GM12878 (cell line): ENCODE measurements around the gene PROP1. TPM values are rescaled to one million over a fixed set of nuclear protein-coding genes. Genes with fewer than 3 reads are reported as not detected.

Experiments used
- ATAC-seq: fragments of 200-7000 bp; cut with Tn5 transposase; 3 replicates; pipeline ENCODE4 v1.9.1; 2020; ENCODE audit warnings: mild to moderate bottlenecking, moderate library complexity
- BruUV-seq: library from RNA; stranded (reverse); fragments of 400-500 nt; replicated peaks from 2 replicates; lab custom pipeline; 2021; lab: Mats Ljungman, UMichigan
- CTCF ChIA-PET: fragments of 300-600 bp; sonication (Branson Sonifier 250); formaldehyde crosslinking; extraction: SDS; loops from one replicate; lab custom pipeline; 2021; ENCODE audit warnings: inconsistent platforms; lab: Yijun Ruan, JAX
- POLR2A ChIA-PET: fragments of 350-600 bp; formaldehyde crosslinking; extraction: SDS; loops from one replicate; lab custom pipeline; 2021; ENCODE audit warnings: inconsistent platforms; lab: Charles Lee
- RAD21 ChIA-PET: fragments of 300-600 bp; sonication (Branson Sonifier 250); formaldehyde crosslinking; loops from one replicate; lab custom pipeline; 2023; ENCODE audit warnings: antibody characterized with exemption; ENCODE audit not compliant: unreplicated experiment; lab: Charles Lee
- SMC1A ChIA-PET: fragments of 300-600 bp; sonication (Branson Sonifier 250); formaldehyde crosslinking; loops from one replicate; lab custom pipeline; 2023; ENCODE audit not compliant: unreplicated experiment, uncharacterized antibody; lab: Charles Lee
- DNase-seq: peaks from one replicate; pipeline ENCODE4 v3.0.0-alpha.2; 2011; ENCODE audit warnings: low read depth, low spot score
- FAIRE-seq: peaks from 3 replicates; lab custom pipeline; 2011; peaks lifted over from hg19 to GRCh38; lab: Jason Lieb, UNC
- H2AFZ ChIP-seq: 2 replicates; pipeline ENCODE4 v1.6.0; 2011; ENCODE audit warnings: low read depth, low read length, control low read depth; ENCODE audit not compliant: control insufficient read depth
- H3K27ac ChIP-seq: 2 replicates; pipeline ENCODE4 v1.5.1; 2011; ENCODE audit warnings: control low read depth; ENCODE audit not compliant: control insufficient read depth, insufficient read depth
- H3K27me3 ChIP-seq, 2 experiments: replicated peaks in 1 of 2; 2 replicates each; pipeline versions ENCODE4 v1.6.0 to v1.6.1; 2011; ENCODE audit warnings: low read length in 1 of 2; ENCODE audit not compliant: control insufficient read depth in 2 of 2, insufficient read depth in 2 of 2
- H3K36me3 ChIP-seq, 2 experiments: 2 replicates each; pipeline ENCODE4 v1.5.1; 2011; ENCODE audit warnings: low read length in 1 of 2; ENCODE audit not compliant: control insufficient read depth in 2 of 2, insufficient read depth in 2 of 2
- H3K4me1 ChIP-seq: 2 replicates; pipeline ENCODE4 v1.6.1; 2011; ENCODE audit warnings: mild to moderate bottlenecking, low read length, moderate library complexity, mixed read lengths; ENCODE audit not compliant: control insufficient read depth, insufficient read depth
- H3K4me2 ChIP-seq: 2 replicates; pipeline ENCODE4 v1.6.0; 2011; ENCODE audit warnings: control low read depth; ENCODE audit not compliant: control insufficient read depth, insufficient read depth
- H3K4me3 ChIP-seq: fragments of 200-600 bp; sonication (generic); 2 replicates; pipeline ENCODE4 v1.5.1; 2016
- H3K79me2 ChIP-seq: 2 replicates; pipeline ENCODE4 v1.6.0; 2011; ENCODE audit warnings: low read length; ENCODE audit not compliant: control insufficient read depth, insufficient read depth
- H3K9ac ChIP-seq: 2 replicates; pipeline ENCODE4 v1.8.0; 2011; ENCODE audit warnings: low read length, control low read depth, mixed read lengths; ENCODE audit not compliant: control insufficient read depth, insufficient read depth
- H3K9me3 ChIP-seq: replicated peaks from 3 replicates; pipeline ENCODE4 v1.5.1; 2011; ENCODE audit warnings: mild to moderate bottlenecking, low read length; ENCODE audit not compliant: control insufficient read depth, insufficient read depth
- H4K20me1 ChIP-seq: 2 replicates; pipeline ENCODE4 v1.6.0; 2011; ENCODE audit not compliant: control insufficient read depth, insufficient read depth
- BMI1 ChIP-seq: fragments of 450-650 bp; IDR thresholded peaks from 2 replicates; pipeline ENCODE4 v1.6.1; 2016; ENCODE audit warnings: mild to moderate bottlenecking, moderate library complexity, borderline replicate concordance
- CHD1 ChIP-seq: IDR thresholded peaks from 2 replicates; pipeline ENCODE4 v1.6.1; 2012; ENCODE audit warnings: low read depth, low read length, improper control_type of control experiment
- EED ChIP-seq: sonication (generic); IDR thresholded peaks from 2 replicates; pipeline ENCODE4 v1.6.1; 2016; ENCODE audit warnings: antibody characterized with exemption, low read depth
- EZH2 ChIP-seq: IDR thresholded peaks from 2 replicates; pipeline ENCODE4 v1.6.1; 2012; ENCODE audit warnings: low read depth, mild to moderate bottlenecking, control low read depth, inconsistent platforms, low read length, borderline replicate concordance; ENCODE audit not compliant: control insufficient read depth
- JUNB ChIP-seq: IDR thresholded peaks from 2 replicates; pipeline ENCODE4 v1.6.1; 2016; ENCODE audit warnings: antibody characterized with exemption, mild to moderate bottlenecking
- JUND ChIP-seq: IDR thresholded peaks from 2 replicates; pipeline ENCODE4 v1.6.1; 2012; ENCODE audit warnings: low read depth, mild to moderate bottlenecking, low read length, improper control_type of control experiment, moderate library complexity
- MTA2 ChIP-seq: fragments of 450-650 bp; IDR thresholded peaks from 2 replicates; pipeline ENCODE4 v1.6.1; 2016; ENCODE audit warnings: low read depth, mild to moderate bottlenecking, moderate library complexity
- MTA3 ChIP-seq: IDR thresholded peaks from 2 replicates; pipeline ENCODE4 v1.6.1; 2012; ENCODE audit warnings: low read length, inconsistent platforms, borderline replicate concordance
- RAD21 ChIP-seq: IDR thresholded peaks from 2 replicates; pipeline ENCODE4 v1.6.1; 2011; ENCODE audit warnings: mild to moderate bottlenecking, low read depth, low read length, moderate library complexity; ENCODE audit not compliant: insufficient read depth
- RFX5 ChIP-seq: IDR thresholded peaks from 2 replicates; pipeline ENCODE4 v1.6.1; 2011; ENCODE audit warnings: low read depth, low read length, improper control_type of control experiment
- RUNX3 ChIP-seq: IDR thresholded peaks from 2 replicates; pipeline ENCODE4 v1.6.1; 2012; ENCODE audit warnings: low read length, inconsistent platforms
- STAT1 ChIP-seq: fragments of 450-650 bp; conservative IDR thresholded peaks from 2 replicates; pipeline ENCODE4 v1.6.1; 2014; ENCODE audit warnings: antibody characterized with exemption, mild to moderate bottlenecking
- TCF3 ChIP-seq: IDR thresholded peaks from 2 replicates; pipeline ENCODE4 v1.6.1; 2012; ENCODE audit warnings: low read depth, mild to moderate bottlenecking, low read length, borderline replicate concordance; ENCODE audit not compliant: insufficient read depth
- ZNF217 ChIP-seq: fragments of 450-650 bp; IDR thresholded peaks from 2 replicates; pipeline ENCODE4 v1.6.1; 2017; ENCODE audit warnings: antibody characterized with exemption, mild to moderate bottlenecking
- ZNF274 ChIP-seq: IDR thresholded peaks from one replicate; pipeline ENCODE4 v1.8.0; 2011; ENCODE audit not compliant: insufficient read length, insufficient read depth
- WGBS: methylation state at CpG from one replicate; pipeline ENCODE4 v1.1.6; 2016; ENCODE audit warnings: low lambda C conversion rate; ENCODE audit not compliant: insufficient replicate concordance, insufficient coverage; ENCODE audit errors: missing lambda C conversion rate; 5-methylcytosine and 5-hydroxymethylcytosine counted together
- in situ Hi-C: fragments of 300-500 bp; cut with MboI; formaldehyde crosslinking; loops from 9 replicates; pipeline ENCODE4 v1.14.3; 2018; ENCODE audit warnings: mixed read lengths
- intact Hi-C: fragments of 100-400 bp; cut with micrococcal nuclease; formaldehyde crosslinking; loops from one replicate; pipeline ENCODE4 v1.14.2; 2022; ENCODE audit not compliant: unreplicated experiment
- polyA plus RNA-seq, 11 experiments: library from polyadenylated mRNA; depleted of rRNA in 4 of 11; unstranded in 6 of 11; stranded (reverse) in 5 of 11; fragments of >200 nt; fragmentation: Nextera tagmentation in 4 of 11; fragmentation: Illumina TruSeq in 1 of 11; extraction: Ambion mirVana in 4 of 11; extraction: Trizol in 1 of 11; gene quantifications; 1 replicate in 1 of 11; 2 replicates in 10 of 11; pipeline versions ENCODE4 v1.2.1 to v1.2.3, GENCODE V29; 2011 to 2016; ENCODE audit warnings: inconsistent platforms in 2 of 11, missing spikeins in 2 of 11, low read depth in 1 of 11
- total RNA-seq, 4 experiments: library from RNA; depleted of rRNA in 3 of 4; stranded (reverse); fragments of >200 nt in 3 of 4; fragmentation: Illumina TruSeq in 1 of 4; extraction: Trizol in 1 of 4; gene quantifications; 2 replicates each; pipeline versions ENCODE4 v1.2.1 to v1.2.3, GENCODE V29; 2013 to 2021
- TF ChIP-seq, protein P1 (sequence below): fragments of 450-650 bp; IDR thresholded peaks from 2 replicates; pipeline ENCODE4 v1.6.1; 2017; ENCODE audit warnings: borderline replicate concordance
- TF ChIP-seq, protein P2 (sequence below): IDR thresholded peaks from 2 replicates; pipeline ENCODE4 v1.6.1; 2012; ENCODE audit warnings: low read depth, low read length, improper control_type of control experiment

The PROP1 gene
- total and polyA plus RNA-seq, 10 of the 15 experiments (the other 5 are each of a cell fraction or from before 2014, with no cell fraction given), result not detected

DNA sequence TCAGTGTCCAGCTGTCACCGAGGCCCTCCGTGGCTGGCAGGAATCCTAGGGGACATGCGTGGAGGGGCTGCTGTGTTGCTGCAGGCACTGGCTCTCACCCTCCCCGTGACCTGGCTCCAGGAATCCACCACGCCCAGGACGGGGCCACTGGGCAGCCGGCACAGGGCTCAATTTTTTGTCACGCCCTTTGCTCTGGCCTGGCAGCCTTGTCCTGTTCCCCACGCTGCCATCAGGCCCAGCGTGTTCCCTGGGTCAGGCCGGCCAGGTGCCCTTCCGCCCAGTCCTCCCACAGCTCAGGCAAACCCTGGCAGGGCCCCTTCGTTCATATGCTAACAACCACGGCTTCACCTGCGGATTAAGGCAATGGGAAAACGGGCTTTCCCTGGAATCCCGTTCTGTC lies 37.3 kb downstream of the PROP1 start:
- no peak for TF ChIP-seq MTA3
- no peak for TF ChIP-seq EED
- no peak for TF ChIP-seq TCF3
- no peak for TF ChIP-seq BMI1
- TF ChIP-seq ZNF217, result no peak
- TF ChIP-seq RUNX3, result no peak
- TF ChIP-seq JUNB, result no peak
- no peaks in the 10 kb centered on the region for H3K4me1 ChIP-seq
- H3K9me3 ChIP-seq, result no peaks in the 10 kb centered on the region; the same call in 1 of the 3 replicates
- ChIA-PET RAD21 (no interaction called here), SMC1A (no interaction called here), CTCF (no interaction called here), POLR2A (no interaction called here)
- no peak for ATAC-seq
- in situ Hi-C loops, result no loop called here
- H3K27me3 ChIP-seq, result no peaks in the 10 kb centered on the region
- no TSS peak for BruUV-seq
- WGBS, result 52% methylated on average over 16 of the region's 17 CpGs
- H3K79me2 ChIP-seq, result no peaks in the 10 kb centered on the region
- DNase-seq, result no peak
- H3K4me2 ChIP-seq, result no peak overlapping the region
- H3K9ac ChIP-seq, result no peak overlapping the region
- H3K4me3 ChIP-seq, result no peak overlapping the region
- no peaks in the 10 kb centered on the region for H4K20me1 ChIP-seq
- no peak overlapping the region for H3K27ac ChIP-seq
- H3K36me3 ChIP-seq, result no peaks in the 10 kb centered on the region
- intact Hi-C loops, result no loop called here
- FAIRE-seq, result no peak
- no peak overlapping the region for H2AFZ ChIP-seq

DNA sequence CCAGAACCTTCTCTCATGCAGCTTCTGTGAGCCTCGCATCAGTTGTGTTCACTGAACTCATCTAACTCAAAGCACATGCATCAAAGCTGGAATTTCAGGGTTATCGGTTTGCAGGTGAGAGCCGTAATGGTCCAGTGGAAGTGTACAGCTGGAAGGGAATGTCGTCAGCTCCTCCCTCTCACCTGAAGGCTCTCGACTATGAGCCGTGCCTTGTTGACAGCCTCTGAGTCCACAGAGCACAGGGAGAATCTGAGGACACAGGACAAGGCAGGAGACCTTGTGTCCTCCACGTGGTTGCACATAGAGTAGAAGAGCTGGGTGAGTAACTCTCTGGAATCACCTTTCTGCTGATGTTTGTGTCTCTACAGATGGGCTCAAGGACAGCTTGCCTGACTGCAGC lies 38.8 kb downstream of the PROP1 start:
- H3K9ac ChIP-seq, result no peak overlapping the region
- no TSS peak for BruUV-seq
- RAD21 ChIA-PET, result no interaction called here
- intact Hi-C loops, result no loop called here
- H3K36me3 ChIP-seq, result no peaks in the 10 kb centered on the region
- no peak overlapping the region for H3K27ac ChIP-seq
- no peaks in the 10 kb centered on the region for H3K27me3 ChIP-seq
- ATAC-seq (no peak), FAIRE-seq (no peak), DNase-seq (no peak)
- H3K9me3 ChIP-seq, result no peaks in the 10 kb centered on the region; the same call in 1 of the 3 replicates
- WGBS, result 59% methylated on average over 7 of the region's 7 CpGs
- no peaks in the 10 kb centered on the region for H3K79me2 ChIP-seq
- no peak overlapping the region for H2AFZ ChIP-seq
- H4K20me1 ChIP-seq, result no peaks in the 10 kb centered on the region
- SMC1A ChIA-PET, result no interaction called here
- POLR2A ChIA-PET, result interaction anchor here (0.6 kb wide), 1 partner anchor 948 kb away, joined by 4 read pairs; no protein-coding TSS in a partner anchor
- in situ Hi-C loops, result no loop called here
- CTCF ChIA-PET, result no interaction called here
- H3K4me3 ChIP-seq, result no peak overlapping the region
- no peak overlapping the region for H3K4me2 ChIP-seq
- H3K4me1 ChIP-seq, result no peaks in the 10 kb centered on the region
- TF ChIP-seq, protein P1, sequence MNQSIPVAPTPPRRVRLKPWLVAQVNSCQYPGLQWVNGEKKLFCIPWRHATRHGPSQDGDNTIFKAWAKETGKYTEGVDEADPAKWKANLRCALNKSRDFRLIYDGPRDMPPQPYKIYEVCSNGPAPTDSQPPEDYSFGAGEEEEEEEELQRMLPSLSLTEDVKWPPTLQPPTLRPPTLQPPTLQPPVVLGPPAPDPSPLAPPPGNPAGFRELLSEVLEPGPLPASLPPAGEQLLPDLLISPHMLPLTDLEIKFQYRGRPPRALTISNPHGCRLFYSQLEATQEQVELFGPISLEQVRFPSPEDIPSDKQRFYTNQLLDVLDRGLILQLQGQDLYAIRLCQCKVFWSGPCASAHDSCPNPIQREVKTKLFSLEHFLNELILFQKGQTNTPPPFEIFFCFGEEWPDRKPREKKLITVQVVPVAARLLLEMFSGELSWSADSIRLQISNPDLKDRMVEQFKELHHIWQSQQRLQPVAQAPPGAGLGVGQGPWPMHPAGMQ, result no peak
- TF ChIP-seq MTA2 (no peak), STAT1 (no peak), ZNF274 (no peak), RFX5 (no peak), JUND (no peak), RAD21 (no peak), CHD1 (no peak), EZH2 (no peak)
- TF ChIP-seq, protein P2, sequence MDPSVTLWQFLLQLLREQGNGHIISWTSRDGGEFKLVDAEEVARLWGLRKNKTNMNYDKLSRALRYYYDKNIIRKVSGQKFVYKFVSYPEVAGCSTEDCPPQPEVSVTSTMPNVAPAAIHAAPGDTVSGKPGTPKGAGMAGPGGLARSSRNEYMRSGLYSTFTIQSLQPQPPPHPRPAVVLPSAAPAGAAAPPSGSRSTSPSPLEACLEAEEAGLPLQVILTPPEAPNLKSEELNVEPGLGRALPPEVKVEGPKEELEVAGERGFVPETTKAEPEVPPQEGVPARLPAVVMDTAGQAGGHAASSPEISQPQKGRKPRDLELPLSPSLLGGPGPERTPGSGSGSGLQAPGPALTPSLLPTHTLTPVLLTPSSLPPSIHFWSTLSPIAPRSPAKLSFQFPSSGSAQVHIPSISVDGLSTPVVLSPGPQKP, result no peak
